ENCODE data around the gene KIAA1549.
"Not testable (repeated sequence)": the region's sequence is repeated elsewhere in the genome, so short reads cannot be mapped to it uniquely, and the experiment has no call there.

KIAA1549 gene

GRCh38 chr7:138981332-138982203, at the start of gene KIAA1549:
KIAA1549 (minus strand) TSS chr7:138981389; CDS start chr7:138981269, 120 bp downstream.
- Histone ChIP-seq H3K4me1 (ENCODE audit: control insufficient read depth, insufficient read depth, low read length) (peaks cover 7% of the 10 kb centered on the region), H3K36me3 (ENCODE audit: control insufficient read depth, insufficient read depth, low read length) (no peaks in the 10 kb centered on the region), H3K27me3 (ENCODE audit: control insufficient read depth, insufficient read depth, low read length) (no peaks in the 10 kb centered on the region), H3K9me3 (ENCODE audit: control insufficient read depth, insufficient read depth, low read length) (no peaks in the 10 kb centered on the region), H3K4me3 (ENCODE audit: low read length) (peak within 1 kb of the TSS; percentile 56), H3K27ac (ENCODE audit: low read length) (no peak within 1 kb of the TSS)
- WGBS (ENCODE audit: insufficient coverage, insufficient read length), result no CpG with 5 or more reads among the region's 105 CpGs
- DNase-seq (ENCODE audit: low read depth, low spot score), result no peak

GRCh38 chr7:139029353-139029752, 48.2 kb upstream of the KIAA1549 start:
- no peaks in the 10 kb centered on the region for H3K36me3 ChIP-seq (ENCODE audit: control insufficient read depth, insufficient read depth, low read length)
- H3K9me3 ChIP-seq (ENCODE audit: control insufficient read depth, insufficient read depth, low read length), result no peaks in the 10 kb centered on the region
- no CpG with 5 or more reads among the region's 3 CpGs for WGBS (ENCODE audit: insufficient coverage, insufficient read length)
- no peaks in the 10 kb centered on the region for H3K27me3 ChIP-seq (ENCODE audit: control insufficient read depth, insufficient read depth, low read length)
- no peak overlapping the region for H3K4me3 ChIP-seq (ENCODE audit: low read length)
- H3K27ac ChIP-seq (ENCODE audit: low read length), result no peak overlapping the region
- no peak for DNase-seq (ENCODE audit: low read depth, low spot score)
- no peaks in the 10 kb centered on the region for H3K4me1 ChIP-seq (ENCODE audit: control insufficient read depth, insufficient read depth, low read length)

GRCh38 chr7:139026551-139026950, 45.4 kb upstream of the KIAA1549 start:
- Histone ChIP-seq H3K27ac (ENCODE audit: low read length) (no peak overlapping the region), H3K9me3 (ENCODE audit: control insufficient read depth, insufficient read depth, low read length) (no peaks in the 10 kb centered on the region), H3K27me3 (ENCODE audit: control insufficient read depth, insufficient read depth, low read length) (no peaks in the 10 kb centered on the region), H3K4me3 (ENCODE audit: low read length) (no peak overlapping the region), H3K4me1 (ENCODE audit: control insufficient read depth, insufficient read depth, low read length) (no peaks in the 10 kb centered on the region), H3K36me3 (ENCODE audit: control insufficient read depth, insufficient read depth, low read length) (no peaks in the 10 kb centered on the region)
- no CpG with 5 or more reads among the region's 6 CpGs for WGBS (ENCODE audit: insufficient coverage, insufficient read length)
- DNase-seq (ENCODE audit: low read depth, low spot score), result no peak

- H3K4me1 ChIP-seq (ENCODE audit: control insufficient read depth, insufficient read depth, low read length); H3K27me3 ChIP-seq (ENCODE audit: control insufficient read depth, insufficient read depth, low read length); H3K9me3 ChIP-seq (ENCODE audit: control insufficient read depth, insufficient read depth, low read length); H3K4me3 ChIP-seq (ENCODE audit: low read length); DNase-seq (ENCODE audit: low read depth, low spot score); H3K27ac ChIP-seq (ENCODE audit: low read length); H3K36me3 ChIP-seq (ENCODE audit: control insufficient read depth, insufficient read depth, low read length): not testable (repeated sequence)
- no CpG with 5 or more reads among the region's 5 CpGs for WGBS (ENCODE audit: insufficient coverage, insufficient read length)
Measured at GRCh38 chr7:139025861-139026260, 44.7 kb upstream of the KIAA1549 start.

GRCh38 chr7:139023076-139023475, 41.9 kb upstream of the KIAA1549 start:
- Histone ChIP-seq H3K27me3 (ENCODE audit: control insufficient read depth, insufficient read depth, low read length) (no peaks in the 10 kb centered on the region), H3K4me3 (ENCODE audit: low read length) (no peak overlapping the region), H3K27ac (ENCODE audit: low read length) (no peak overlapping the region), H3K4me1 (ENCODE audit: control insufficient read depth, insufficient read depth, low read length) (peaks cover 1% of the 10 kb centered on the region; the same call in 1 of the 2 replicates), H3K9me3 (ENCODE audit: control insufficient read depth, insufficient read depth, low read length) (no peaks in the 10 kb centered on the region), H3K36me3 (ENCODE audit: control insufficient read depth, insufficient read depth, low read length) (no peaks in the 10 kb centered on the region)
- DNase-seq (ENCODE audit: low read depth, low spot score), result no peak
- no CpG with 5 or more reads among the region's 5 CpGs for WGBS (ENCODE audit: insufficient coverage, insufficient read length)

- H3K27ac ChIP-seq (ENCODE audit: low read length), result no peak overlapping the region
- peaks cover 1% of the 10 kb centered on the region; the same call in 1 of the 2 replicates for H3K4me1 ChIP-seq (ENCODE audit: control insufficient read depth, insufficient read depth, low read length)
- no CpG with 5 or more reads among the region's 4 CpGs for WGBS (ENCODE audit: insufficient coverage, insufficient read length)
- no peak overlapping the region for H3K4me3 ChIP-seq (ENCODE audit: low read length)
- no peaks in the 10 kb centered on the region for H3K27me3 ChIP-seq (ENCODE audit: control insufficient read depth, insufficient read depth, low read length)
- H3K36me3 ChIP-seq (ENCODE audit: control insufficient read depth, insufficient read depth, low read length), result no peaks in the 10 kb centered on the region
- DNase-seq (ENCODE audit: low read depth, low spot score), result no peak
- H3K9me3 ChIP-seq (ENCODE audit: control insufficient read depth, insufficient read depth, low read length), result no peaks in the 10 kb centered on the region
Measured at GRCh38 chr7:139022286-139022685, 41.1 kb upstream of the KIAA1549 start.

- no peaks in the 10 kb centered on the region for H3K27me3 ChIP-seq (ENCODE audit: control insufficient read depth, insufficient read depth, low read length)
- H3K36me3 ChIP-seq (ENCODE audit: control insufficient read depth, insufficient read depth, low read length), result no peaks in the 10 kb centered on the region
- H3K4me1 ChIP-seq (ENCODE audit: control insufficient read depth, insufficient read depth, low read length), result peaks cover 1% of the 10 kb centered on the region; the same call in 1 of the 2 replicates
- no peaks in the 10 kb centered on the region for H3K9me3 ChIP-seq (ENCODE audit: control insufficient read depth, insufficient read depth, low read length)
- no peak overlapping the region for H3K27ac ChIP-seq (ENCODE audit: low read length)
- no peak overlapping the region for H3K4me3 ChIP-seq (ENCODE audit: low read length)
- WGBS (ENCODE audit: insufficient coverage, insufficient read length), result no CpG with 5 or more reads among the region's 3 CpGs
- DNase-seq (ENCODE audit: low read depth, low spot score), result no peak
Measured at GRCh38 chr7:139018910-139019309, 37.7 kb upstream of the KIAA1549 start.

- Histone ChIP-seq H3K27ac (ENCODE audit: low read length) (no peak overlapping the region), H3K4me3 (ENCODE audit: low read length) (no peak overlapping the region), H3K9me3 (ENCODE audit: control insufficient read depth, insufficient read depth, low read length) (no peaks in the 10 kb centered on the region), H3K4me1 (ENCODE audit: control insufficient read depth, insufficient read depth, low read length) (peaks cover 1% of the 10 kb centered on the region; the same call in 1 of the 2 replicates), H3K36me3 (ENCODE audit: control insufficient read depth, insufficient read depth, low read length) (no peaks in the 10 kb centered on the region), H3K27me3 (ENCODE audit: control insufficient read depth, insufficient read depth, low read length) (no peaks in the 10 kb centered on the region)
- WGBS (ENCODE audit: insufficient coverage, insufficient read length), result no CpG with 5 or more reads among the region's 7 CpGs
- DNase-seq (ENCODE audit: low read depth, low spot score), result no peak
Measured at GRCh38 chr7:139016931-139017511, 35.8 kb upstream of the KIAA1549 start.

- H3K36me3 ChIP-seq (ENCODE audit: control insufficient read depth, insufficient read depth, low read length), result no peaks in the 10 kb centered on the region
- H3K4me3 ChIP-seq (ENCODE audit: low read length), result no peak overlapping the region
- H3K9me3 ChIP-seq (ENCODE audit: control insufficient read depth, insufficient read depth, low read length), result no peaks in the 10 kb centered on the region
- no CpG with 5 or more reads among the region's 3 CpGs for WGBS (ENCODE audit: insufficient coverage, insufficient read length)
- H3K27ac ChIP-seq (ENCODE audit: low read length), result no peak overlapping the region
- H3K27me3 ChIP-seq (ENCODE audit: control insufficient read depth, insufficient read depth, low read length), result no peaks in the 10 kb centered on the region
- no peaks in the 10 kb centered on the region for H3K4me1 ChIP-seq (ENCODE audit: control insufficient read depth, insufficient read depth, low read length)
- DNase-seq (ENCODE audit: low read depth, low spot score), result no peak
Measured at GRCh38 chr7:139011373-139011772, 30.2 kb upstream of the KIAA1549 start.

GRCh38 chr7:139004321-139005090, 23.3 kb upstream of the KIAA1549 start:
- H3K36me3 ChIP-seq (ENCODE audit: control insufficient read depth, insufficient read depth, low read length), result no peaks in the 10 kb centered on the region
- no peak for DNase-seq (ENCODE audit: low read depth, low spot score)
- H3K27ac ChIP-seq (ENCODE audit: low read length), result no peak overlapping the region
- no peak overlapping the region for H3K4me3 ChIP-seq (ENCODE audit: low read length)
- H3K27me3 ChIP-seq (ENCODE audit: control insufficient read depth, insufficient read depth, low read length), result no peaks in the 10 kb centered on the region
- no peaks in the 10 kb centered on the region for H3K4me1 ChIP-seq (ENCODE audit: control insufficient read depth, insufficient read depth, low read length)
- H3K9me3 ChIP-seq (ENCODE audit: control insufficient read depth, insufficient read depth, low read length), result no peaks in the 10 kb centered on the region; the same call in 1 of the 2 replicates

Measured in iPS DF 6.9 (cell line).